SJSA1 (cell line): ENCODE measurements around the gene ZNF804B. TPM values are rescaled to one million over a fixed set of nuclear protein-coding genes. Genes with fewer than 3 reads are reported as not detected.

ENCODE experiments used
- DNase-seq, 2 experiments: peaks; one replicate each; pipeline ENCODE4 v3.0.0-alpha.2; 2015 to 2020; ENCODE audit warnings: low spot score in 2 of 2, low read depth in 1 of 2
- H3K27ac ChIP-seq: fragments of 250-450 bp; sonication (Bioruptor Pico); 2 replicates; pipeline ENCODE4 v1.5.1; 2020; ENCODE audit warnings: mild to moderate bottlenecking, moderate library complexity
- H3K27me3 ChIP-seq: fragments of 250-450 bp; sonication (Bioruptor Pico); replicated peaks from 2 replicates; pipeline ENCODE4 v1.5.1; 2020; ENCODE audit warnings: mild to moderate bottlenecking, moderate library complexity
- H3K36me3 ChIP-seq: fragments of 250-450 bp; sonication (Bioruptor Pico); 2 replicates; pipeline ENCODE4 v1.5.1; 2020; ENCODE audit warnings: mild to moderate bottlenecking
- H3K4me1 ChIP-seq: fragments of 250-450 bp; sonication (Bioruptor Pico); replicated peaks from 2 replicates; pipeline ENCODE4 v1.6.1; 2021; ENCODE audit warnings: mild to moderate bottlenecking
- H3K4me3 ChIP-seq: fragments of 250-450 bp; sonication (Bioruptor Pico); 2 replicates; pipeline ENCODE4 v1.5.1; 2020; ENCODE audit warnings: mild to moderate bottlenecking
- H3K9me3 ChIP-seq: fragments of 250-450 bp; sonication (Bioruptor Pico); replicated peaks from 2 replicates; pipeline ENCODE4 v1.5.1; 2020; ENCODE audit warnings: mild to moderate bottlenecking
- total RNA-seq: library from RNA; depleted of rRNA; stranded (reverse); fragments of >200 nt; shearing (Covaris generic); gene quantifications from 2 replicates; pipeline ENCODE4 v1.2.3, GENCODE V29; 2014; rRNA removed

ZNF804B gene
- total RNA-seq, 1 experiment from 2014 or later, result not detected

GRCh38 chr7:89336121-89336520 lies 576.6 kb downstream of the ZNF804B start:
- no peak overlapping the region for H3K27ac ChIP-seq
- H3K36me3 ChIP-seq, result no peaks in the 10 kb centered on the region
- no peaks in the 10 kb centered on the region for H3K4me1 ChIP-seq
- H3K9me3 ChIP-seq, result no peaks in the 10 kb centered on the region
- H3K4me3 ChIP-seq, result no peak overlapping the region
- DNase-seq, result no peak
- H3K27me3 ChIP-seq, result no peaks in the 10 kb centered on the region; the same call in 1 of the 2 replicates

DNA sequence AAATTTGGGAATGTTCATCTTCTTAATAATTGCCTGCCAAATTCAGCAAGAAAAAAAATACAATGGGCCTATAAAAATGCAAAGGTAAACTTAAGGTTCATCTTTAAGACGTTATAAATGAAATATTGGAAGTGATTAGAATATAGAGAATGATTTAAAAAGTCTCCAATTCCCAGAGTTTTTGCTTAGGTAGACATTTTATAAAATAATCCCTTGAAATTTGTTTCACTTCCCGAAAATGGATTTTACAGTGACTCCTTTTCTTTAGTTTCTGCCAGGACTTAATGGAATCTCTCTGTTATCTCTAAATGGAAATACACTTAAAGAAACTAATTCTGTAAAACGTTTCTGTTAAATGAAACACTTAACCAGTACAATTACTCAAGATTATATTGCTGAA lies 580.2 kb downstream of the ZNF804B start:
- Histone ChIP-seq H3K27ac (no peak overlapping the region), H3K4me1 (no peaks in the 10 kb centered on the region), H3K36me3 (no peaks in the 10 kb centered on the region), H3K9me3 (no peaks in the 10 kb centered on the region), H3K27me3 (no peaks in the 10 kb centered on the region; the same call in 1 of the 2 replicates), H3K4me3 (no peak overlapping the region)
- no peak for DNase-seq

- Histone ChIP-seq H3K36me3 (no peaks in the 10 kb centered on the region), H3K27ac (no peak overlapping the region), H3K9me3 (no peaks in the 10 kb centered on the region), H3K4me1 (no peaks in the 10 kb centered on the region), H3K27me3 (no peaks in the 10 kb centered on the region), H3K4me3 (no peak overlapping the region)
- no peak for DNase-seq
These were observed 597.6 kb downstream of the ZNF804B start for GRCh38 chr7:89357121-89357520.

DNA sequence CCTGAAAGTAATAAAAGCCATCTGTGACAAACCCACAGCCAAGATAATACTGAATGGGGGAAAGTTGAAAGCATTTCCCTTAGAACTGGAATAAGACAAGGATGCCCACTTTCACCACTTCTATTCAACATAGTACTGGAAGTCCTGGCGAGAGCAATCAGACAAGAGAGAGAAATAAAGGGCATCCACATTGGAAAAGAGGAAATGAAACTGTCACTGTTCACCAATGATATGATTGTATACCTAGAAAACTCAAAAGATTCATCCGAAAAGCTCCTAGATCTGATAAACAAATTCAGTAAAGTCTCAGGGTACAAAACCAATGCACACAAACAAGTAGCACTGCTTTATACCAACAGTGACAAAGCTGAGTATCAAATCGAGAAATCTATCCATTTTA lies 617.7 kb downstream of the ZNF804B start:
- DNase-seq, result no peak

DNA sequence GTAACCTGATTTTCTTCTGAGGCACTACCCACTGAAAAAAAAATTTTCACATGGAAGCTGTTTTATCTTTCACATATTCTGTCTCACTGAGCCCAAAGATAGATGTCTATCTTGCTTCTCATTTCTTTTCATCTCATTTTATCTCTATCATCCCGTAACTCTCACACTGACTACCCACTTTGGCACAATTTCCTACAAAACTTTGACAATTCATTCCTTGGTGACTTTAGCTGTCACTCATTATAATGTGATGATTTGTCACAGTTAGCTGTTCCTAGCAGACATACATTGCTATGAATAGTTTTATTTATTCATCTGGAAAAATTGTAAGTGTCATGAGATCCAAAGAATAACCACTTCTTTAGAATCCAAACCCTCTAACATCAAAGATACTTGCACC lies 625.9 kb downstream of the ZNF804B start:
- Histone ChIP-seq H3K4me1 (no peaks in the 10 kb centered on the region), H3K27me3 (no peaks in the 10 kb centered on the region), H3K27ac (no peak overlapping the region), H3K36me3 (no peaks in the 10 kb centered on the region), H3K9me3 (no peaks in the 10 kb centered on the region), H3K4me3 (no peak overlapping the region)
- DNase-seq, result no peak

More for the DNA sequence above, 617.7 kb downstream of the ZNF804B start:
- Histone ChIP-seq H3K4me1 (no peaks in the 10 kb centered on the region), H3K4me3 (no peak overlapping the region), H3K27me3 (no peaks in the 10 kb centered on the region), H3K9me3 (no peaks in the 10 kb centered on the region), H3K27ac (no peak overlapping the region), H3K36me3 (no peaks in the 10 kb centered on the region)

Other genes starting within 250 kb of the ZNF804B start
- gene TEX47, start 36.0 kb downstream of the ZNF804B start, total RNA-seq, result not detected in 2 replicates